Measurements from ENCODE around the gene RSPH4A.
"Not testable (repeated sequence)": the region's sequence is repeated elsewhere in the genome, so short reads cannot be mapped to it uniquely, and the experiment has no call there.

The RSPH4A gene

DNA sequence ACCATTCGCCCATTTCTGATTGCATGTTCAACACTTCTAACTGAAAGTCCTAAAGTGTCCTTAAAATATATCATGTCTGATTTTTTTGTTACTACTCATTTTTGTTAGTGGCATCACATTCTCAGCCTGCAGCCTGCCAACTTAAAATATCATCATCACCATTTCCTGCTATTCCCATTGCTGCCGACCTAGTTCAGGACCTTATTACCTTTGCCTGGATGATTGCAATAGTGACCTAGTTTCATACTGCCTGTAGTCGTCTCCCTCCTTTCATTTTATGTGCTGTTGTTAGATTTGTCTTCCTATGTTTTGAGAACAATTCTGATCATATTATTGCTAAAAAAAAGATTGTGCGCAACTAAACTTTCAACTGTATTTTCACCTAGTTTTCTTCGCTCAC lies 38.8 kb upstream of the RSPH4A start:
- Histone ChIP-seq H3K9ac (ENCODE audit: insufficient read length) (no peak overlapping the region), H3K27ac (no peak overlapping the region), H3K4me3 (no peak overlapping the region), H3K9me3 (ENCODE audit: low read depth, low read length) (no peaks in the 10 kb centered on the region), H3K36me3 (ENCODE audit: insufficient read depth, low read length) (peaks cover 57% of the 10 kb centered on the region)
- no peak for DNase-seq (ENCODE audit: low read depth, low spot score)
- TF ChIP-seq FOXP2 (optimal IDR thresholded peaks at IDR 0.05; ENCODE audit: control extremely low read depth, extremely low read length, insufficient read depth) (no peak), POLR2AphosphoS5 (IDR thresholded peaks at IDR 0.05; ENCODE audit: borderline replicate concordance, low read depth, low read length) (no peak), EZH2 (IDR thresholded peaks at IDR 0.05) (no peak)

DNA sequence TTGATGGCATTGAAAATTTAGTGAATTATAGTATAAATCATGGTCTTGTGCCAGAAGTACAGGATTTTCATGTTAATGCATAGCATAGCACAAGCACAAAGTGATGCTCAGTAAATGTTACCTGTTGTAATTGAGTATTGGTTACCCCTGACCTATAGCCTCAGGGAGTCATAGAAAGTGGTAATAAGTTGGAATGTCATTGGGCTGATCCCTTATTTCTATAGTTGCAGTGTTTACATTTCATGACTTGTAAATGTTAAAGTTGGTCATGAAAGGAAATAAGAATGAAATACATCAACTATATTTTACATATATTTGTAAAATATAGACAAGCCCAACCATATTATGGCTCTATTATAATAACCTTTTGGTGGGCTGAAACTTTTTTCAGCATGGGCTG lies 37.9 kb upstream of the RSPH4A start:
- peaks cover 57% of the 10 kb centered on the region for H3K36me3 ChIP-seq (ENCODE audit: insufficient read depth, low read length)
- no peak overlapping the region for H3K4me3 ChIP-seq
- no peak for DNase-seq (ENCODE audit: low read depth, low spot score)
- no peaks in the 10 kb centered on the region for H3K9me3 ChIP-seq (ENCODE audit: low read depth, low read length)
- no peak overlapping the region for H3K27ac ChIP-seq
- TF ChIP-seq POLR2AphosphoS5 (IDR thresholded peaks at IDR 0.05; ENCODE audit: borderline replicate concordance, low read depth, low read length) (no peak), EZH2 (IDR thresholded peaks at IDR 0.05) (no peak), FOXP2 (optimal IDR thresholded peaks at IDR 0.05; ENCODE audit: control extremely low read depth, extremely low read length, insufficient read depth) (no peak)
- no peak overlapping the region for H3K9ac ChIP-seq (ENCODE audit: insufficient read length)

DNA sequence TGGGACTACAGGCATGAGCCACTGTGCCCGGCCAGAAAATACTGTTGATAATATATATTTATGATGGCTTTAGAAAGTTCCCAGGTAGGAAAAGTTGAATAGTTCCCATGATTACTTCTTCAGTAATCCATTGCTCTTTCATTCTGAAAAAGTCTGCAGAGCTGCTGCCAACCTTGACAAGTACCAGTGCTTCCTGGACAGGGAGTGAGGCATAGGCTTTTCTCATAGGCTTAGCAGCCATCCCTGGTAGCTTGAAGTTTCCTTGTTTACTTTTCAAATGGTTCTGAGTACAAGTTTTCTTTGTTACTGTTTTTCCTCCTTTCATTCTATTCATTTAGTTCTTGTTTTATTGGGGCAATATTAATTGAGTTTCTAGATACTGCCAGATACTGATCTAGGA lies 37.1 kb upstream of the RSPH4A start:
- Histone ChIP-seq H3K4me3 (no peak overlapping the region), H3K36me3 (ENCODE audit: insufficient read depth, low read length) (peaks cover 60% of the 10 kb centered on the region), H3K9me3 (ENCODE audit: low read depth, low read length) (no peaks in the 10 kb centered on the region), H3K9ac (ENCODE audit: insufficient read length) (no peak overlapping the region), H3K27ac (no peak overlapping the region)
- no peak for DNase-seq (ENCODE audit: low read depth, low spot score)
- no peak for TF ChIP-seq EZH2 (IDR thresholded peaks at IDR 0.05)

DNA sequence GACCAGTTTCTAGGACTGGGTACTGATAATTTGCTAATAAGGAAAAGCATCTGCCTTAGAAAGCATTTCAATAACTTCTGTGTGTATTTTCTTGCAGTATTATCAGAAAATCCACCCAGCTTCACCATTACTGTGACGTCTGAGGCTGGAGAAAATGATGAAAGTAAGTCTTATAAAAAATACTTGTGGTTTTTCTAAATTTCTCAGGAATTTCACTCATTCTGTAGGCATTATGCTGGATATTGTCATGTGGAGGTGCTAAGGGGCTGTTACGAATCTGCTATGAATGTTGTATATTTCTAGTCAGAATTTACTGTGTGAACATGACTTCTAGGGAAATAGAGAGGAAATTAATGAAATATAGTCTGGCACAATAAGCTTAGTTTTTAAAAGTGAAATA lies 36.1 kb upstream of the RSPH4A start:
- Histone ChIP-seq H3K9ac (ENCODE audit: insufficient read length) (no peak overlapping the region), H3K4me3 (no peak overlapping the region), H3K36me3 (ENCODE audit: insufficient read depth, low read length) (peaks cover 64% of the 10 kb centered on the region), H3K9me3 (ENCODE audit: low read depth, low read length) (no peaks in the 10 kb centered on the region), H3K27ac (0 out of 2 replicates have a peak overlapping the region, but pooled peaks have one; percentile 26)
- TF ChIP-seq FOXP2 (optimal IDR thresholded peaks at IDR 0.05; ENCODE audit: control extremely low read depth, extremely low read length, insufficient read depth) = no peak
- DNase-seq (ENCODE audit: low read depth, low spot score) = no peak

GRCh38 chr6:116586276-116586675 lies 30.0 kb upstream of the RSPH4A start:
- no peaks in the 10 kb centered on the region for H3K9me3 ChIP-seq (ENCODE audit: low read depth, low read length)
- H3K9ac ChIP-seq (ENCODE audit: insufficient read length) = no peak overlapping the region
- no peak overlapping the region for H3K27ac ChIP-seq
- H3K4me3 ChIP-seq = no peak overlapping the region
- peaks cover 72% of the 10 kb centered on the region for H3K36me3 ChIP-seq (ENCODE audit: insufficient read depth, low read length)
- no peak for DNase-seq (ENCODE audit: low read depth, low spot score)
- TF ChIP-seq EZH2 (IDR thresholded peaks at IDR 0.05) (no peak), POLR2AphosphoS5 (IDR thresholded peaks at IDR 0.05; ENCODE audit: borderline replicate concordance, low read depth, low read length) (no peak), FOXP2 (optimal IDR thresholded peaks at IDR 0.05; ENCODE audit: control extremely low read depth, extremely low read length, insufficient read depth) (no peak)

DNA sequence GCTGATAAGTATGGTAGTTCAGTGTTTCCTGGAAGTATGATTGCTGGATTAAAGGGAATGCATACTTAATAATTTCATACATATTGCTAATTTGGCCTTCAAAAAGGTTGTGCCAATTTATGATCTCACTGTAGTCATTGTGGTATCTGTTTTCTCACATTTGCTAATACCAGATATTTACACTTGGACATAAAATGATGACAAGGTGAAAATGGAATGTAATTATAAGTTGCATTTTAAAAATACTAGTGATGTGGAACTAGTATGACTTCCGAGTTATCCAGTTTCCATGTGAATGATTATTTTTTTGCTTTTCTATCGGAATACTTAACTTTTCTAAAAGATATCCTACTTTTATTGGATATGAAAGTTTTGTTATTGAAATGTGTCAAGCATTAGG lies 29.5 kb upstream of the RSPH4A start:
- H3K9me3 ChIP-seq (ENCODE audit: low read depth, low read length) = no peaks in the 10 kb centered on the region
- peaks cover 72% of the 10 kb centered on the region for H3K36me3 ChIP-seq (ENCODE audit: insufficient read depth, low read length)
- TF ChIP-seq FOXP2 (optimal IDR thresholded peaks at IDR 0.05; ENCODE audit: control extremely low read depth, extremely low read length, insufficient read depth) (no peak), EZH2 (IDR thresholded peaks at IDR 0.05) (no peak), POLR2AphosphoS5 (IDR thresholded peaks at IDR 0.05; ENCODE audit: borderline replicate concordance, low read depth, low read length) (no peak)
- DNase-seq (ENCODE audit: low read depth, low spot score) = no peak
- H3K9ac ChIP-seq (ENCODE audit: insufficient read length) = no peak overlapping the region
- H3K4me3 ChIP-seq = no peak overlapping the region
- no peak overlapping the region for H3K27ac ChIP-seq

- Histone ChIP-seq H3K27ac (no peak overlapping the region), H3K36me3 (ENCODE audit: insufficient read depth, low read length) (peaks cover 32% of the 10 kb centered on the region), H3K4me3 (no peak overlapping the region), H3K9me3 (ENCODE audit: low read depth, low read length) (no peaks in the 10 kb centered on the region), H3K9ac (ENCODE audit: insufficient read length) (no peak overlapping the region)
- no peak for DNase-seq (ENCODE audit: low read depth, low spot score)
- TF ChIP-seq FOXP2 (optimal IDR thresholded peaks at IDR 0.05; ENCODE audit: control extremely low read depth, extremely low read length, insufficient read depth) = no peak
- no peak for TF ChIP-seq POLR2AphosphoS5 (IDR thresholded peaks at IDR 0.05; ENCODE audit: borderline replicate concordance, low read depth, low read length)
- TF ChIP-seq EZH2 (IDR thresholded peaks at IDR 0.05) = no peak
Observed at GRCh38 chr6:116595247-116595646, 21.0 kb upstream of the RSPH4A start.

DNA sequence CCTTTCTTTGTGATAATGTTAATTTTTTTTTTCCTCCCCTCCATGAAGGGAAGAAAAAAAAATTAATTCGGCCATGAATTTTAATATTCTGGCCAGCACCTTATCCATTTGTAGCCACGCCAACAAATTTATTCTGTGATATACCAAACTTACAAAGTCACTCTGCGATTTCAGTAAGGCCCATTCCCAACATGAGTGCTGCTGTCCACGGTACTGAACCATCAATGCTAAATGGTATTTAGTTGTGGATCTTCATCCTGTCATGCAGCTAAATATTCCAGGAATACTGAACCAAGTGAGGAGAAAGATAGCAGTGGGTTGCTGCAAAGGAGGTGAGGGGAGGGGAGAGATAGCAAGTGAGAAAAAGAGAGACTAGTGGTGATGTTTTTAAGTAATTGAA lies 19.5 kb upstream of the RSPH4A start:
- Histone ChIP-seq H3K9ac (ENCODE audit: insufficient read length) (no peak overlapping the region), H3K4me3 (no peak overlapping the region), H3K27ac (no peak overlapping the region), H3K36me3 (ENCODE audit: insufficient read depth, low read length) (peaks cover 17% of the 10 kb centered on the region), H3K9me3 (ENCODE audit: low read depth, low read length) (no peaks in the 10 kb centered on the region)
- TF ChIP-seq FOXP2 (optimal IDR thresholded peaks at IDR 0.05; ENCODE audit: control extremely low read depth, extremely low read length, insufficient read depth) (no peak), EZH2 (IDR thresholded peaks at IDR 0.05) (no peak), POLR2AphosphoS5 (IDR thresholded peaks at IDR 0.05; ENCODE audit: borderline replicate concordance, low read depth, low read length) (no peak)
- DNase-seq (ENCODE audit: low read depth, low spot score) = peak; percentile 10

DNA sequence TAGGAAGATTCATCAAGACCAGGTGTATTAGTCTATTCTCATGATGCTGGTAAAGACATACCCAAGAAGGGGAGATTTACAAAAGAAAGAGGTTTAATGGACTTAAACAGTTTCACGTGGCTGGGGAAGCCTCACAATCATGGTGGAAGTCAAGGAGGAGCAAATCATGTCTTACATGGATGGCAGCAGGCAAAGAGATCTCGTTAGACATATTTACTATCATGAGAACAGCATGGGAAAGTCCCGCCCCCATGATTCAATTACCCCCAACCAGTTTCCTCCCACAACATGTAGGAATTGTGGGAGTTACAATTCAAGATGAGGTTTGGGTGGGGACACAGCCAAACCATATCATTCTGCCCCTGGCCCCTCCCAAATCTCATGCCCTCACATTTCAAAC lies 12.4 kb upstream of the RSPH4A start:
- not testable (repeated sequence) for H3K4me3 ChIP-seq; H3K27ac ChIP-seq; H3K9me3 ChIP-seq (ENCODE audit: low read depth, low read length); DNase-seq (ENCODE audit: low read depth, low spot score); H3K36me3 ChIP-seq (ENCODE audit: insufficient read depth, low read length); H3K9ac ChIP-seq (ENCODE audit: insufficient read length)

- H3K9ac ChIP-seq (ENCODE audit: insufficient read length); DNase-seq (ENCODE audit: low read depth, low spot score); H3K4me3 ChIP-seq; H3K36me3 ChIP-seq (ENCODE audit: insufficient read depth, low read length); H3K27ac ChIP-seq; H3K9me3 ChIP-seq (ENCODE audit: low read depth, low read length): not testable (repeated sequence)
Observed at GRCh38 chr6:116604868-116605267, 11.4 kb upstream of the RSPH4A start.
